Measurements from ENCODE around the gene IGF2R.

- no peak for TF ChIP-seq CTCF (conservative IDR thresholded peaks at IDR 0.05; ENCODE audit: low read depth, low read length)
- no peak for TF ChIP-seq EZH2 (IDR thresholded peaks at IDR 0.05; ENCODE audit: low read length, unreplicated experiment)
Observed at GRCh38 chr6:159966981-159967380, 1.9 kb upstream of the IGF2R start.
